ENCODE results near the gene MYBBP1A.

MYBBP1A gene

DNA sequence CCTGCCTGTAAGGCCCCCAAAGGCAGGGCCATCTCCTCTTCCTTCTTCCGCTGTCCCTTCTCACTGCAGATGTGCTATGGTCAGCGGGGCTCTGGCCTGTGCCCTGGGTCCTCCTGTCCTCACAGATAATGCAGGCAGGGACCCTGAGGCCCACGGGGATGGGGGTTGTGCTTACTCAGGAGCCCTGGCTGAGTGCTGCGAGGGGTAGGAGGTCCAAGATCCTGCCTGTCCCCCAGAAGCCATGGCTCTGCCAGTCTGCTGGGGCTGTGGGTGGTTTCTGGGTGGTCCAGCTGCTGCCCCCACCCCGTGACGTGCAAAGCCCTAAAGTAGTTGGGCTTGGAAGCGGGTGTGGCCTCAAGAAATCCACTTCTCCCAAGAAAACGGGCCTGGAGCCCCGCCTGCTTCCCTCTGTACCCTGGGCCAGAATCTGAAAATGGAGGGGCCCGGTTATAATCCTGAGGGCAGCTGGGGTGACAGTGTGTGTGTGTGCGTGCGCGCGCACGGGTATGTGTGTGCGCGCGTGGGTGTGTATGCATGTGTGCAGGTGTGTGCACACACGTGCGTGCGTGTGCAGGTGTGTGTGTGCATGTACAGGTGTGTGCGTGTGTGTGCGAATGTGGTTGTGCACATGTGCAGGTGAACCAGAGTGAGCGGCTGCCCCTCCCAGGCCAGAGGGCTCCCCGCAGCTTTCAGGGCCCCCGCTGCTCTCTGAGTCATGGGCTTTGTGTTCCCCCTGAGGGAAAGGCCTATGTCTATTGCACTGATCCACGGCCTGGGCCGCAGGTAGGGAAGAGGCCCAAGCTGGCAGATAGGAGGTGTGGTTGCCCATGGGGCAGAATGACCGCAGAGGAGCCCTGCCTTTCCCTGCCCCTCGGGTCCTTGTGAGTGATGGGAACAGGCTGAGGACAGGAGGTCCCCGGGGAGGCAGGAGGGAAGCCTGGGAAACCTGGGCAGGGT, 42.8 kb downstream of the MYBBP1A start:
- Histone ChIP-seq H2AFZ (ENCODE audit: low read depth, low read length) (no peak overlapping the region), H3K79me2 (ENCODE audit: low read length) (no peaks in the 10 kb centered on the region), H3K4me1 (ENCODE audit: low read length) (peaks cover 6% of the 10 kb centered on the region; the same call in 1 of the 2 replicates), H4K20me1 (ENCODE audit: insufficient read depth, low read length) (no peaks in the 10 kb centered on the region), H3K27me3 (ENCODE audit: low read depth, low read length) (no peaks in the 10 kb centered on the region), H3K36me3 (replicated peaks; ENCODE audit: low read depth, low read length) (no peaks in the 10 kb centered on the region), H3K4me2 (ENCODE audit: low read length) (no peak overlapping the region), H3K9me3 (ENCODE audit: insufficient read depth, low read length) (no peaks in the 10 kb centered on the region), H3K4me3 (ENCODE audit: low read length) (no peak overlapping the region), H3K9ac (ENCODE audit: low read length) (no peak overlapping the region), H3K27ac (ENCODE audit: low read length) (no peak overlapping the region)
- TF ChIP-seq EZH2phosphoT487 (IDR thresholded peaks at IDR 0.05; ENCODE audit: low read depth): no peak
- TF ChIP-seq, protein P1, sequence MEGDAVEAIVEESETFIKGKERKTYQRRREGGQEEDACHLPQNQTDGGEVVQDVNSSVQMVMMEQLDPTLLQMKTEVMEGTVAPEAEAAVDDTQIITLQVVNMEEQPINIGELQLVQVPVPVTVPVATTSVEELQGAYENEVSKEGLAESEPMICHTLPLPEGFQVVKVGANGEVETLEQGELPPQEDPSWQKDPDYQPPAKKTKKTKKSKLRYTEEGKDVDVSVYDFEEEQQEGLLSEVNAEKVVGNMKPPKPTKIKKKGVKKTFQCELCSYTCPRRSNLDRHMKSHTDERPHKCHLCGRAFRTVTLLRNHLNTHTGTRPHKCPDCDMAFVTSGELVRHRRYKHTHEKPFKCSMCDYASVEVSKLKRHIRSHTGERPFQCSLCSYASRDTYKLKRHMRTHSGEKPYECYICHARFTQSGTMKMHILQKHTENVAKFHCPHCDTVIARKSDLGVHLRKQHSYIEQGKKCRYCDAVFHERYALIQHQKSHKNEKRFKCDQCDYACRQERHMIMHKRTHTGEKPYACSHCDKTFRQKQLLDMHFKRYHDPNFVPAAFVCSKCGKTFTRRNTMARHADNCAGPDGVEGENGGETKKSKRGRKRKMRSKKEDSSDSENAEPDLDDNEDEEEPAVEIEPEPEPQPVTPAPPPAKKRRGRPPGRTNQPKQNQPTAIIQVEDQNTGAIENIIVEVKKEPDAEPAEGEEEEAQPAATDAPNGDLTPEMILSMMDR (IDR thresholded peaks at IDR 0.05; ENCODE audit: low read depth, low read length): no peak

DNA sequence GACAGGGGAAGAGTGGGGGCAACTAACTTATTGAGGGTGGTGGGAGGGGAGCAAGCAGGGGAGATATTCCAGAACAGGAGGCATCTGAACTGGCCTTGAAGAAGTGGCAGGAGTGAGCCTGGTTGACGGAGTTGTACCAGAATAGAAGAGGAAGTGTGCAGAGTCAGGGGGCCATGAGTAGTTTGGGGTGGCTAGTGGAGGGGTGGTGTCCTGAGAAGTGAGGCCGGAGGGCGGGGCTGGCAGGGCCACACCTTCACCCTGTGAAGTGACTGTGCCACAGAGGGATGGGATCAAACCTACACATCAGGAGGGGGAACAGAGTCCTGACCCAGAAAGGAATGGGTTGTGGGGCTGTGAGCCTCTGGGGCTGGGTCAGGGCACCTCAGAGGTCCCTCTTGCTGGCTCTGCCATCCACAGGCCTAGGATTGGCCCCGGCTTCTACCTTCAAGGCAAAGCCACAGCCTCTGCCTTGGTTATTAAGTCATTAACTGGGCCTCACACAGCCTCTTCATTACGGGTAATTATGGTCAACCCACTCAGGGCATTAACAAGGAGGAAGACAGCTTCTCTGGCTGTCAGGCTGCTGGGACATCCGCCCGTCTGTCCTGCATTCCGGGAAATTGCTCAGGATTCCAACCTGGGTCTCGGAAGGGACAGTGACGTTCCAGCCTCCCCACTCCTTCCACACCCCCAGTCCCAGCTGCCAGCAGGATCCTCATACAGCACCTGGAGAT, 43.8 kb downstream of the MYBBP1A start:
- H3K27ac ChIP-seq (ENCODE audit: low read length): no peak overlapping the region
- no peak overlapping the region for H3K9ac ChIP-seq (ENCODE audit: low read length)
- no peak for TF ChIP-seq EZH2phosphoT487 (IDR thresholded peaks at IDR 0.05; ENCODE audit: low read depth)
- no peak overlapping the region for H3K4me2 ChIP-seq (ENCODE audit: low read length)
- no peak overlapping the region for H3K4me3 ChIP-seq (ENCODE audit: low read length)
- H3K36me3 ChIP-seq (replicated peaks; ENCODE audit: low read depth, low read length): no peaks in the 10 kb centered on the region
- no peaks in the 10 kb centered on the region for H3K9me3 ChIP-seq (ENCODE audit: insufficient read depth, low read length)
- H4K20me1 ChIP-seq (ENCODE audit: insufficient read depth, low read length): no peaks in the 10 kb centered on the region
- H2AFZ ChIP-seq (ENCODE audit: low read depth, low read length): no peak overlapping the region
- H3K4me1 ChIP-seq (ENCODE audit: low read length): peaks cover 6% of the 10 kb centered on the region; the same call in 1 of the 2 replicates
- no peaks in the 10 kb centered on the region for H3K27me3 ChIP-seq (ENCODE audit: low read depth, low read length)
- no peaks in the 10 kb centered on the region for H3K79me2 ChIP-seq (ENCODE audit: low read length)

DNA sequence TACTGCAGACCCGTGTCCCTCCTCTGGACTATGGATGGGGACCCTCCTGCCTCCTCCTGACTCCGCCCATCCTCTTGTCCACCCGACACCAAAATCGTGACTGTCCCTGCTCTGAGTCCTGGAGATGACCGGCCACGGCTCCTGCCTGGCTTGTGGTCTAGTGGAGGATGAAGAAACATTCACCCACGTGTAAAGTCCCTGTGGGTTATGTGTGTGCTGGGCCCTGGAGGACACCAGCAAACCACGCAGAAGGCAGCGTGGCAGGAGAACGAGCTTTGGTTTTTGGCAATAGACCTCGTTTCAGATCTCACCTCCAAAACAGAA, 44.6 kb downstream of the MYBBP1A start:
- no peak overlapping the region for H3K4me2 ChIP-seq (ENCODE audit: low read length)
- no peaks in the 10 kb centered on the region for H3K36me3 ChIP-seq (replicated peaks; ENCODE audit: low read depth, low read length)
- no peaks in the 10 kb centered on the region for H4K20me1 ChIP-seq (ENCODE audit: insufficient read depth, low read length)
- TF ChIP-seq, protein P1 (IDR thresholded peaks at IDR 0.05; ENCODE audit: low read depth, low read length): no peak
- no peak for TF ChIP-seq EZH2phosphoT487 (IDR thresholded peaks at IDR 0.05; ENCODE audit: low read depth)
- no peaks in the 10 kb centered on the region for H3K27me3 ChIP-seq (ENCODE audit: low read depth, low read length)
- H3K4me1 ChIP-seq (ENCODE audit: low read length): peaks cover 6% of the 10 kb centered on the region; the same call in 1 of the 2 replicates
- no peak overlapping the region for H3K9ac ChIP-seq (ENCODE audit: low read length)
- no peak overlapping the region for H3K4me3 ChIP-seq (ENCODE audit: low read length)
- H3K9me3 ChIP-seq (ENCODE audit: insufficient read depth, low read length): no peaks in the 10 kb centered on the region
- no peak overlapping the region for H2AFZ ChIP-seq (ENCODE audit: low read depth, low read length)
- no peaks in the 10 kb centered on the region for H3K79me2 ChIP-seq (ENCODE audit: low read length)
- no peak overlapping the region for H3K27ac ChIP-seq (ENCODE audit: low read length)

DNA sequence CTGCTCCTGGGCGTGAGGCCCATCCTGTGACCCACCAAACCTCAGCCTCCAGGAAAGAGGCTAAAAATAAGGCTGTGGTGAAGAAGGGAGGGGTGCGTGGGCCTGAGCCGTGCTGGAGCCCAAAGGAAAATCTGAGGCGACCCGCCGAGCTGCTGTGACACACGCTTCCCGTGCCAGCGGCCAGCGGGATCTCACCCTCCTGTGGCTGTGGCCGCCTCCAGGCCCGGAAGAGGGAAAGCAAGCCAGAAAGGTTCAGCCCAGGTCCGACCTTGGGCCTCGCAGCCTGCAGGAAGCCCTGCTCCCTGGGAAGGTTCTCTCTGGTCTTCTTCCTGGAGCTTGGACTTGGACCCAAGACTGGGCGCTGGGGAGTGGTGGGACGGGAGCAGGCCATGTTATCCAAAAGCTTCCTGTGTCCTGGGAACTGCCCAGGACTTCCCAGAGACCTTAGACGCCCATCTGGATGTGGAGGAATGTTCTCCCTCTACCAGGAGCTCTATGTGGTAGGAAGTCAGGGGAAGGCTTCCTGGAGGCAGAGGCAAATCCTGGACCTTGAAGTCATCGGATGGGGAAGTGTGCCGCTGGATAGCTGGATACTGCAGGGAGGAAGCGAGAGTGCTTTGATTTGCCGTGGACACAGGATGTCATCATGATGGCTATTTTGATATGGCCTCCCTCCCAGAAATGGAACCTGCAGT, 45.1 kb downstream of the MYBBP1A start:
- Histone ChIP-seq H3K27me3 (ENCODE audit: low read depth, low read length) (no peaks in the 10 kb centered on the region), H2AFZ (ENCODE audit: low read depth, low read length) (no peak overlapping the region), H3K79me2 (ENCODE audit: low read length) (no peaks in the 10 kb centered on the region), H4K20me1 (ENCODE audit: insufficient read depth, low read length) (no peaks in the 10 kb centered on the region), H3K27ac (ENCODE audit: low read length) (no peak overlapping the region), H3K9me3 (ENCODE audit: insufficient read depth, low read length) (no peaks in the 10 kb centered on the region), H3K4me1 (ENCODE audit: low read length) (peaks cover 6% of the 10 kb centered on the region; the same call in 1 of the 2 replicates), H3K9ac (ENCODE audit: low read length) (no peak overlapping the region), H3K4me2 (ENCODE audit: low read length) (no peak overlapping the region), H3K36me3 (replicated peaks; ENCODE audit: low read depth, low read length) (no peaks in the 10 kb centered on the region), H3K4me3 (ENCODE audit: low read length) (no peak overlapping the region)
- TF ChIP-seq, protein P1 (IDR thresholded peaks at IDR 0.05; ENCODE audit: low read depth, low read length): no peak
- no peak for TF ChIP-seq EZH2phosphoT487 (IDR thresholded peaks at IDR 0.05; ENCODE audit: low read depth)
